Right forelimb (tissue), 1 donor: ENCODE results near the gene EXOC6.
"Not testable (repeated sequence)": the region's sequence is repeated elsewhere in the genome, so short reads cannot be mapped to it uniquely, and the experiment has no call there.

ENCODE experiments used
- DNase-seq: peaks from one replicate; pipeline ENCODE4 v3.0.0-alpha.2; 2018

Gene EXOC6

GRCh38 chr10:93083743-93084539, 235.6 kb downstream of the EXOC6 start:
- DNase-seq: no peak

DNA sequence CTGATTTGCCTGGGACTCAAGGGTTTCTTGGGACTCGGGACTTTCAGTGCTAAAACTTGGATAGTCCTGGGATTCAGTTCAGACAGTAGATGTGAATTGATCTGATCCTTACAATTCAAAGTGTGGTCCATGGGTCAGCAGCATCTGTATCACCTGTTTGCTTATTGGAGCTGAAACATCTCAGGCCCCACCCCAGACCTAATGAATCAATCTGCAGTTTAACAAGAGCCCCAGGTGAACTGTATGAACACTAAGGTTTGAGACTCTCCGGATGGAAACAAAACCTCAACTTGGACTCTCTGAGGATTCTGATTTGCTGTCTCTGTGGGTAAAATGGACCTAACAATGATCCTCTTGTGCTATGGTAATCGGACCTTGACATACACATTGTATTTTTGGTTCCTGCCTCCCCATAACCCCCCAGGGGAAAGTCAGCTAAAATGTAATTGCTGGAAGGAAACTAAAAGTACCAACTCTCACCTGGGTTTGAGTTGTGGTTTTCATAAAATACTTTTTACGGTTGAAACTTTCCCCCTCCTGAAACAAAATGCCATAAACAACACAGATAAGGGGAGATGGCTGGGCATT, 237.0 kb downstream of the EXOC6 start:
- DNase-seq: no peak

GRCh38 chr10:93086289-93086688, 238.0 kb downstream of the EXOC6 start:
- no peak for DNase-seq

GRCh38 chr10:93087846-93088245, 239.5 kb downstream of the EXOC6 start:
- DNase-seq: no peak

DNA sequence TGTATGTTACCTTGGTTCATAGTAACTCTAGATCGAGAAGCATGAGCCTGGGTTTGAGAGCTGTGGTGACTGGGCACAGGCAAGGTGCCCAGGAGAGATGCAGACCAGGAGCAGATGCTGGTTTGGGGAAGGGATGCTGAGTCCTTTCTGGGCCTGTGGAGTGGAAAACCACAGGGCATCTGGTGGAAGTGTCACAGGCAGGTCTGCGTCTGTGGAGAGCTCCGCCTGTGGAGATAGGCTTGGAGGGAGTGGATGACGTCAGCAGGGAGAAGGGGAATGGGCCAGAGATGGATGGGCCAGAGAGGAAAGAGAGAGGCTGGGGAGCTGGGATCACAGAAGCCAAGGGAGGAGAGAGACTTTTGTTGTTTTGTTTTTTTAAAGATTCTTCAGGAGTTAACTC, 240.1 kb downstream of the EXOC6 start:
- DNase-seq: no peak

DNA sequence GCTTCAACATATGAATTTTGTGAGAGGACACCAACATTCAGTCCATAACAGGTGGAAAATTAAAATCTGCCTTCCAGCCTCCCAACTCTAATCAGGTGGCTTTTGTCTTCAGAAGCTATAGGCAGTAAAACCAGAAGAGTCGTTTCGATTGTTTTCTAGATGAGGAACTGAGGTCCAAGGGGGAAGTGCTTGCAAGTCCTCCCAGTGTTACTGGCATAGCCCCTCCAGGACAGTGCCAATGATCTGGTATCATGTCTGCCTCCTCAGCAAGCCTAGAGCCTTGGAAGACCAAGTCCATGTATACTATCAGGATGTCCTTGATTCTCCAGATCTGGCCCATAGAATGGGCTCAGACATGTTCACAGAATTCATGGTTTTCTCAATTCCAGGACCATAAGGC, 242.3 kb downstream of the EXOC6 start:
- DNase-seq: no peak

GRCh38 chr10:93091960-93092359, 243.6 kb downstream of the EXOC6 start:
- DNase-seq: no peak

DNA sequence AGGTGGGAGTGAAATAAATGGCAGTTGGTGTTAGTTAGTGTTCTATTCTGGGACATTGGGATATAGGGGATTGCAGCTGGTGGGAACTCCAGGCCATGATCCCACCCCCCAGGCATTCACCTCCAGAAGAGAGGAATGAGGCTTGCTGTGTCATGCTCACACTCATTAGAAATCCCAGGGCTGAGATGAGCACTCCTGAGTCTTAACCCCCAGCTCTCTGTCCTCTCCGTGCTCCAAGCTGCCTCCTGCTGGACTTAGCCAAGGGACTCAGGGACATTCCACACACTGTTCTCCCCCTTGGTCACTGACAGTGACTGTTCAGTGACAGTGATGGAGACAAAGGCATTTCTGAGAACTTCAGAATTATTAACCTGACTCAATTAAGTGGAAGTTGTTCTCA, 246.9 kb downstream of the EXOC6 start:
- DNase-seq: no peak

DNA sequence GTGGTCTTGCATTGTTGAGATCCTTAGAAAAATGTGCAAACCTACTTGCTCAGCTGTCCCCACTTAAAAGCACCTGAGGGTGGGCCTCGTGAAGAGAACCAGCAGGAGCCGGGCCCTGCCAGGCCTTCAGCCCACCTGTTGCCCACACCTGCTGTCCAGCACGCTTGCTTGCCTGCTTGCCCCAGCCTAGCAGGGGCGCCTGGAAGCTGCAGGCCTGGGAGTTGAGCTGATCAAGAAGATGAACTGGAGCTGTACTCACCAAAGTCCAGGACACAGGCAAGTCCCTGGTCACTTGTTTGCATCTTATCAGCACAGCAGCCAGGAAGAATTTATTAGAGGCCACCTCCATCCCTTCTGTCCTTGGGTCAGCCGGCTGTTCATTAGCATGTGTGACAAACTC, 248.6 kb downstream of the EXOC6 start:
- DNase-seq: no peak

DNA sequence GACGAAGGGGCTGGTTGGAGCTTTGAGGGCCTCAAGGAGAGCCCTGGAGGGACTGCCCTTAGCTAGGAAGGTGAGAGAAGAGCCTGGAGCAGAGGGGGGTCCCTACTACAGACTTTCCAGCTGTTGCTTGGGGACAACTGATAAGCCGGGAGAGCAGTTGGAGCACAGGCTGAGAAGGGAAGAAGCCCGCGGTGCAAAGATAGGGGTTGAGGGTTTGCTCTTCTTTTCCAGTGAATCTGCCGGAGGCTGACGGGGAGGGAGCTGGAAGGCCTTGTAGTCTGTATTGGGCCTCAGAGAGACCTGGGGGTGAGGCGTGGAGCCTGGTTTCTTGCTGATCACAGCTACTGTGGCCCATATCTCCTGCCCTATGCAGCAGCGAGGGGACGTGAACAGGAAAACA, 249.1 kb downstream of the EXOC6 start:
- DNase-seq: no peak

GRCh38 chr10:93098816-93099215, 250.5 kb downstream of the EXOC6 start:
- DNase-seq: no peak

DNA sequence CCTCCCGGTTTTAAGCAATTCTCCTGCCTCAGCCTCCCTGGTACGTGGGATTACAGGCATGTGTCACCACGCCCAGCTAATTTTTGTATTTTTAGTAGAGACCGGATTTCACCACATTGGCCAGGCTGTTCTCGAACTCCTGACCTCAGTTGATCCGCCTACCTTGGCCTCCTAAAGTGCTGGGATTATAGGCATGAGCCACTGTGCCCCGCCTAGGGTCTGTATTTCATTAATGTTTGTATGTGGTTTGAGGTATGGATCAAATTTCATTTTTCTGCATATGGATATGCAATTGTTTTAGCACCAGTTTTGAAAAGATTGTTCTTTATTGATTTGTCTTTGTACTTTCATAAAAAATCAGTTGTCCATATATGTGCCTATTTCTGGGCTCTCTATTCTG, 251.3 kb downstream of the EXOC6 start:
- DNase-seq: no peak

- not testable (repeated sequence) for DNase-seq
Observed at GRCh38 chr10:93101148-93101547, 252.8 kb downstream of the EXOC6 start.

- no peak for DNase-seq
Observed at GRCh38 chr10:93103953-93104352, 255.6 kb downstream of the EXOC6 start.

- DNase-seq: no peak
Observed at GRCh38 chr10:93106631-93107072, 258.3 kb downstream of the EXOC6 start.
